Mesenchymal stem cell (in vitro differentiated cells and primary cell): Measurements from ENCODE around the gene UPP1.

Experiments used
- DNase-seq: peaks from one replicate; pipeline ENCODE4 v3.0.0-alpha.2; 2013
- H2AFZ ChIP-seq: one replicate; pipeline ENCODE4 v1.6.1; 2013; ENCODE audit warnings: low read depth, mild to moderate bottlenecking, control low read depth, inconsistent platforms, low read length, moderate library complexity
- H2AK5ac ChIP-seq: 2 replicates; pipeline ENCODE4 v1.6.1; 2013; ENCODE audit warnings: low read length, moderate library complexity, mild to moderate bottlenecking, inconsistent platforms; ENCODE audit not compliant: severe bottlenecking
- H2BK120ac ChIP-seq: one replicate; pipeline ENCODE4 v1.6.1; 2013; ENCODE audit warnings: low read depth, mild to moderate bottlenecking, inconsistent platforms, low read length, moderate library complexity
- H2BK12ac ChIP-seq, 2 experiments: one replicate each; pipeline ENCODE4 v1.6.1; 2013; ENCODE audit warnings: inconsistent platforms in 2 of 2, low read length in 2 of 2, mild to moderate bottlenecking in 2 of 2, moderate library complexity in 2 of 2, control low read depth in 1 of 2
- H2BK15ac ChIP-seq: one replicate; pipeline ENCODE4 v1.6.1; 2013; ENCODE audit warnings: mild to moderate bottlenecking, low read depth, inconsistent platforms; ENCODE audit not compliant: poor library complexity, severe bottlenecking
- H2BK5ac ChIP-seq: 2 replicates; pipeline ENCODE4 v1.6.1; 2013; ENCODE audit warnings: low read depth, mild to moderate bottlenecking, low read length, control low read depth, inconsistent platforms; ENCODE audit not compliant: poor library complexity, severe bottlenecking
- H3K14ac ChIP-seq, 2 experiments: one replicate each; pipeline ENCODE4 v1.6.1; 2013; ENCODE audit warnings: inconsistent platforms in 2 of 2, low read length in 2 of 2, control low read depth in 1 of 2, mild to moderate bottlenecking in 1 of 2, moderate library complexity in 1 of 2
- H3K18ac ChIP-seq, 2 experiments: one replicate each; pipeline ENCODE4 v1.6.1; 2013; ENCODE audit warnings: inconsistent platforms in 2 of 2, low read length in 2 of 2, control low read depth in 1 of 2, low read depth in 1 of 2, mild to moderate bottlenecking in 1 of 2
- H3K23ac ChIP-seq, 2 experiments: one replicate each; pipeline ENCODE4 v1.6.1; 2013; ENCODE audit warnings: inconsistent platforms in 2 of 2, low read length in 2 of 2, mild to moderate bottlenecking in 2 of 2, moderate library complexity in 2 of 2, control low read depth in 1 of 2
- H3K27ac ChIP-seq: 2 replicates; pipeline ENCODE4 v1.5.1; 2013; ENCODE audit warnings: mild to moderate bottlenecking, moderate library complexity, low read length, control low read depth, inconsistent platforms; ENCODE audit not compliant: poor library complexity, severe bottlenecking
- H3K27me3 ChIP-seq, 2 experiments: 2 replicates each; pipeline versions ENCODE4 v1.6.1 to v1.7.0; 2013; ENCODE audit warnings: low read length in 2 of 2, mild to moderate bottlenecking in 2 of 2, moderate library complexity in 2 of 2, control low read depth in 1 of 2, inconsistent platforms in 1 of 2; ENCODE audit not compliant: control insufficient read depth in 1 of 2, insufficient read depth in 1 of 2
- H3K36me3 ChIP-seq, 2 experiments: 2 replicates each; pipeline versions ENCODE4 v1.6.1 to v1.7.0; 2013; ENCODE audit warnings: low read length in 2 of 2, control low read depth in 1 of 2, inconsistent platforms in 1 of 2, low read depth in 1 of 2, mild to moderate bottlenecking in 1 of 2; ENCODE audit not compliant: insufficient read depth in 2 of 2, control insufficient read depth in 1 of 2
- H3K4ac ChIP-seq, 2 experiments: one replicate each; pipeline ENCODE4 v1.6.1; 2013; ENCODE audit warnings: inconsistent platforms in 2 of 2, low read length in 2 of 2, mild to moderate bottlenecking in 2 of 2, moderate library complexity in 2 of 2, control low read depth in 1 of 2, low read depth in 1 of 2
- H3K4me1 ChIP-seq: 2 replicates; pipeline ENCODE4 v1.6.1; 2013; ENCODE audit warnings: low read depth, low read length, control low read depth; ENCODE audit not compliant: control insufficient read depth, insufficient read depth
- H3K4me2 ChIP-seq: 2 replicates; pipeline ENCODE4 v1.6.1; 2013; ENCODE audit warnings: low read length, mild to moderate bottlenecking, inconsistent platforms; ENCODE audit not compliant: poor library complexity, severe bottlenecking
- H3K4me3 ChIP-seq, 2 experiments: 2 replicates each; pipeline versions ENCODE4 v1.5.1 to v1.7.0; 2013; ENCODE audit warnings: low read length in 2 of 2, mild to moderate bottlenecking in 2 of 2, control low read depth in 1 of 2, low read depth in 1 of 2; ENCODE audit not compliant: insufficient read depth in 1 of 2
- H3K79me1 ChIP-seq: replicated peaks from 2 replicates; pipeline ENCODE4 v1.6.1; 2013; ENCODE audit warnings: mild to moderate bottlenecking, control low read depth, low read length, inconsistent platforms; ENCODE audit not compliant: poor library complexity, severe bottlenecking
- H3K9ac ChIP-seq: 2 replicates; pipeline ENCODE4 v1.7.0; 2013; ENCODE audit warnings: mild to moderate bottlenecking, low read length, moderate library complexity
- H3K9me3 ChIP-seq: 2 replicates; pipeline ENCODE4 v1.7.0; 2013; ENCODE audit warnings: mild to moderate bottlenecking, low read length; ENCODE audit not compliant: control insufficient read depth
- H4K8ac ChIP-seq: one replicate; pipeline ENCODE4 v1.6.1; 2013; ENCODE audit warnings: inconsistent platforms, mild to moderate bottlenecking, low read length, moderate library complexity
- H4K91ac ChIP-seq: one replicate; pipeline ENCODE4 v1.6.1; 2013; ENCODE audit warnings: mild to moderate bottlenecking, low read length, inconsistent platforms
- WGBS: methylation state at CpG from one replicate; pipeline ENCODE4 v1.1.7; 2013; ENCODE audit warnings: mixed read lengths; 5-methylcytosine and 5-hydroxymethylcytosine counted together

Gene UPP1

GRCh38 chr7:48096273-48096672, 7.2 kb downstream of the UPP1 start:
- no peak overlapping the region for H3K4me2 ChIP-seq
- peaks cover 23 to 72% of the 10 kb centered on the region in 2 experiments for H3K36me3 ChIP-seq
- H2AK5ac ChIP-seq: peak overlapping the region; percentile 86
- no peak overlapping the region for H3K9ac ChIP-seq
- no peak overlapping the region for H4K91ac ChIP-seq
- H2BK120ac ChIP-seq: no peak overlapping the region
- no peak overlapping the region for H2BK5ac ChIP-seq
- H3K23ac ChIP-seq: no peak overlapping the region
- DNase-seq: no peak
- H3K4ac ChIP-seq: no peak overlapping the region
- H2AFZ ChIP-seq: no peak overlapping the region
- H3K4me3 ChIP-seq: no peak overlapping the region
- no peak overlapping the region for H3K14ac ChIP-seq
- peaks cover 19% of the 10 kb centered on the region for H3K4me1 ChIP-seq
- no peak overlapping the region for H3K27ac ChIP-seq
- no peak overlapping the region for H4K8ac ChIP-seq
- no peaks in the 10 kb centered on the region for H3K27me3 ChIP-seq
- no peak overlapping the region for H3K18ac ChIP-seq
- no peak overlapping the region for H2BK15ac ChIP-seq
- H3K79me1 ChIP-seq: peaks cover 28% of the 10 kb centered on the region
- H2BK12ac ChIP-seq: no peak overlapping the region
- WGBS: 95% methylated on average over 2 of the region's 2 CpGs
- H3K9me3 ChIP-seq: no peaks in the 10 kb centered on the region

DNA sequence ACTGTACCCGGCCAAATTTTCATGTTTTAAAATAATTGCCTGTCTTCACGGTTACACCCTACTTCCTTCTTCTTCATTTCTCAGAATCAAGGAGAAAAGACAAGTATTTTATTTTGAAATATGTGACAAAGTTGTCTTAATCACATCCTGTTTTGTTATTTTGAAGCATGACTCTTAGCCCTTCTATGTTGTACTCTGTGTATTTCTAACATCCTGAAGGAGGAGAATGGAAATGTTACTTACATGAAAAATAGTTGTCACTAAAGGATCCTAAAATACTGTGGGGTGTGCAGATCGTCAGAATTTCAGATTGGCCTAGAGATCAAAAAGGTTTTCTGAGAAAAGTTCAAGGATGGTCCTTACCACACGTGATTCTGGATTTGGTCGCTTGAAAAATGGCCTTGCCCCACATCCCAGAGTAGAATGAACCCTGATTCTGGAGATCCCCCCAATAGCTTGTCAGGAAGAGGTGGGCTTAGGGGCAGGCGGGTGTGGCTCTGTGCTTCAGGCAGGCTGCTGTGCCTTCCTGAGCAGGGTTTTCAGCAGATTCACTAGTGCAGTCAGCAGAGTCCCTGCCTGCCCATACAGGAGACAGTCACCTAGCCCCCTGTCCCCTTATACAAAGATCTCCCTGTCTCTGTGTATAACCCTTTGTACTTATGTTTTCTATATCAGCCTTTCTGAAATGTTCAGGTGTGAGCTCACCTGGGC, 8.6 kb downstream of the UPP1 start:
- Histone ChIP-seq H3K23ac (no peak overlapping the region), H3K79me1 (peaks cover 28% of the 10 kb centered on the region), H2BK5ac (no peak overlapping the region), H3K9ac (peak overlapping the region; percentile 22), H2BK120ac (no peak overlapping the region), H3K9me3 (no peaks in the 10 kb centered on the region), H2BK12ac (peak overlapping the region in 1 of 2 experiments; percentile 10), H3K36me3 (peaks cover 29 to 74% of the 10 kb centered on the region in 2 experiments), H3K27me3 (no peaks in the 10 kb centered on the region), H3K18ac (no peak overlapping the region), H3K4ac (peak overlapping the region in 1 of 2 experiments; percentile 17), H2AK5ac (peak overlapping the region; percentile 58), H3K4me2 (no peak overlapping the region), H2AFZ (no peak overlapping the region), H3K27ac (no peak overlapping the region), H2BK15ac (no peak overlapping the region), H3K14ac (no peak overlapping the region), H3K4me3 (no peak overlapping the region), H3K4me1 (peaks cover 20% of the 10 kb centered on the region), H4K91ac (no peak overlapping the region), H4K8ac (no peak overlapping the region)
- WGBS: 64% methylated on average over 5 of the region's 6 CpGs
- DNase-seq: no peak

GRCh38 chr7:48098846-48099245, 9.8 kb downstream of the UPP1 start:
- Histone ChIP-seq H3K18ac (no peak overlapping the region), H3K4me2 (no peak overlapping the region), H3K79me1 (peaks cover 22% of the 10 kb centered on the region), H4K8ac (no peak overlapping the region), H3K27me3 (no peaks in the 10 kb centered on the region), H2BK15ac (no peak overlapping the region), H3K4ac (no peak overlapping the region), H2BK120ac (no peak overlapping the region), H3K14ac (no peak overlapping the region), H3K4me1 (peaks cover 20% of the 10 kb centered on the region), H3K4me3 (no peak overlapping the region), H3K9ac (no peak overlapping the region), H3K9me3 (no peaks in the 10 kb centered on the region), H3K27ac (no peak overlapping the region), H2AK5ac (no peak overlapping the region), H4K91ac (no peak overlapping the region), H2BK5ac (no peak overlapping the region), H3K23ac (no peak overlapping the region), H3K36me3 (peaks cover 29 to 76% of the 10 kb centered on the region in 2 experiments), H2AFZ (no peak overlapping the region), H2BK12ac (no peak overlapping the region)
- 71% methylated on average over 4 of the region's 4 CpGs for WGBS
- peak; percentile 54 for DNase-seq

- H4K8ac ChIP-seq: no peak overlapping the region
- H3K23ac ChIP-seq: no peak overlapping the region
- no peak overlapping the region for H3K4ac ChIP-seq
- no peak overlapping the region for H3K27ac ChIP-seq
- no peak overlapping the region for H3K14ac ChIP-seq
- H3K9ac ChIP-seq: no peak overlapping the region
- H3K27me3 ChIP-seq: no peaks in the 10 kb centered on the region
- no peak overlapping the region for H2BK120ac ChIP-seq
- no peak overlapping the region for H2AK5ac ChIP-seq
- no peak overlapping the region for H2BK12ac ChIP-seq
- 98% methylated on average over 3 of the region's 3 CpGs for WGBS
- no peak overlapping the region for H3K4me2 ChIP-seq
- peaks cover 24% of the 10 kb centered on the region for H3K79me1 ChIP-seq
- H2BK5ac ChIP-seq: no peak overlapping the region
- no peak for DNase-seq
- H3K9me3 ChIP-seq: no peaks in the 10 kb centered on the region
- no peak overlapping the region for H3K18ac ChIP-seq
- H4K91ac ChIP-seq: no peak overlapping the region
- no peak overlapping the region for H2BK15ac ChIP-seq
- no peak overlapping the region for H2AFZ ChIP-seq
- peaks cover 32 to 79% of the 10 kb centered on the region in 2 experiments for H3K36me3 ChIP-seq
- H3K4me1 ChIP-seq: peaks cover 19% of the 10 kb centered on the region
- no peak overlapping the region for H3K4me3 ChIP-seq
Observed at GRCh38 chr7:48099781-48100180, 10.7 kb downstream of the UPP1 start.
